Measurements from ENCODE around the gene GLA. TPM values are rescaled to one million over a fixed set of nuclear protein-coding genes. Genes with fewer than 3 reads are reported as not detected.

Gene GLA
- total and polyA plus RNA-seq, 2 of the 8 experiments (the other 6 are each of a cell fraction or from before 2014, with no cell fraction given): 33.6 to 47.3 TPM

DNA sequence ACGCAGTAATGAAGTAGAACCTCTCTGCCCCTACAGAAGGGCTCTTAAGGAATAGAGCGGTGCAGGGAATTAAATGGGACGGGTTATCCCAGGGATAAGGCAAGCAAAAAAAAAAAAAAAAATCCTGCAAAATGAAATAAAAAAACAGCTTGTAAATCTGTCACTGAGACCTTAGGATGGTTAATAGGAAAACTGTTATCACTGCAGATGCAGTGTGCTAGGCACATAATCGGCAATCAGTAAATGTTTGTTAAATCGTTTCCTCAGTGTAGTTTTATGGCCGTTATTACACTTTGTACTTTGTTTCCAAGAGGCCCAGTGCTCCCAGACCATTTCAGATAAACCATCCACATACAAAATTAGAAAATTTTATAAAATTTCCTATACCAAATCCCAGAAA, 1.3 kb upstream of the GLA start:
- peak overlapping the region; percentile 67 to 72 for H3K4me2 ChIP-seq (ENCODE audit: insufficient read depth in 1 of 2, low read depth in 2 of 2, low read length in 2 of 2)
- H3K79me1 ChIP-seq (ENCODE audit: low read depth, low read length): no peaks in the 10 kb centered on the region
- H3K18ac ChIP-seq (ENCODE audit: extremely low read depth, low read length): no peak overlapping the region
- no peak for TF ChIP-seq RAD21 (IDR thresholded peaks at IDR 0.05 in 1 of 2, conservative IDR thresholded peaks at IDR 0.05 in 1 of 2; ENCODE audit: low read depth in 2 of 2, low read length in 2 of 2)
- no peak for TF ChIP-seq SUZ12 (IDR thresholded peaks at IDR 0.05; ENCODE audit: low read length)
- no peak for TF ChIP-seq TAF1 (IDR thresholded peaks at IDR 0.05; ENCODE audit: low read depth, low read length)
- no peak for TF ChIP-seq SIX5 (IDR thresholded peaks at IDR 0.05; ENCODE audit: low read depth, low read length)
- TF ChIP-seq ZNF274 (IDR thresholded peaks at IDR 0.05; ENCODE audit: borderline replicate concordance, extremely low read depth, low read length): no peak
- TF ChIP-seq, protein P1, sequence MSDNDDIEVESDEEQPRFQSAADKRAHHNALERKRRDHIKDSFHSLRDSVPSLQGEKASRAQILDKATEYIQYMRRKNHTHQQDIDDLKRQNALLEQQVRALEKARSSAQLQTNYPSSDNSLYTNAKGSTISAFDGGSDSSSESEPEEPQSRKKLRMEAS (IDR thresholded peaks at IDR 0.05): no peak
- no peak for TF ChIP-seq KDM1A (IDR thresholded peaks at IDR 0.05; ENCODE audit: borderline replicate concordance, low read length)
- no peak for TF ChIP-seq CREB1 (IDR thresholded peaks at IDR 0.05)
- no peak for TF ChIP-seq POLR2AphosphoS5 (IDR thresholded peaks at IDR 0.05; ENCODE audit: low read depth, low read length)
- TF ChIP-seq, protein P2, sequence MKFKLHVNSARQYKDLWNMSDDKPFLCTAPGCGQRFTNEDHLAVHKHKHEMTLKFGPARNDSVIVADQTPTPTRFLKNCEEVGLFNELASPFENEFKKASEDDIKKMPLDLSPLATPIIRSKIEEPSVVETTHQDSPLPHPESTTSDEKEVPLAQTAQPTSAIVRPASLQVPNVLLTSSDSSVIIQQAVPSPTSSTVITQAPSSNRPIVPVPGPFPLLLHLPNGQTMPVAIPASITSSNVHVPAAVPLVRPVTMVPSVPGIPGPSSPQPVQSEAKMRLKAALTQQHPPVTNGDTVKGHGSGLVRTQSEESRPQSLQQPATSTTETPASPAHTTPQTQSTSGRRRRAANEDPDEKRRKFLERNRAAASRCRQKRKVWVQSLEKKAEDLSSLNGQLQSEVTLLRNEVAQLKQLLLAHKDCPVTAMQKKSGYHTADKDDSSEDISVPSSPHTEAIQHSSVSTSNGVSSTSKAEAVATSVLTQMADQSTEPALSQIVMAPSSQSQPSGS (IDR thresholded peaks at IDR 0.05; ENCODE audit: low read length): no peak
- no peak for TF ChIP-seq GABPA (IDR thresholded peaks at IDR 0.05; ENCODE audit: borderline replicate concordance, insufficient read depth, low read length)
- TF ChIP-seq RXRA (IDR thresholded peaks at IDR 0.05; ENCODE audit: insufficient read depth, low read depth, low read length): no peak

More for the DNA sequence above, 1.3 kb upstream of the GLA start:
- H2AFZ ChIP-seq (ENCODE audit: low read length): no peak overlapping the region
- FAIRE-seq (no peak), DNase-seq (ENCODE audit: low read depth in 1 of 2, low spot score in 2 of 2) (no peak)
- H2BK120ac ChIP-seq (replicated peaks; ENCODE audit: low read depth, low read length): no peak overlapping the region
- H2AK5ac ChIP-seq (ENCODE audit: low read depth, low read length): no peak overlapping the region
- H3K23ac ChIP-seq (ENCODE audit: insufficient read length): no peak overlapping the region
- 50% methylated on average over 6 of the region's 6 CpGs; no CpG with 5 or more reads in 1 of the 2 experiments for WGBS, 2 experiments (ENCODE audit: extremely low coverage in 1 of 2, insufficient coverage in 1 of 2, insufficient read length in 1 of 2, insufficient replicate concordance in 2 of 2, low coverage in 1 of 2, low lambda C conversion rate in 2 of 2, missing lambda C conversion rate in 1 of 2)
- no peak overlapping the region for H2BK15ac ChIP-seq (ENCODE audit: low read length)
- H3K56ac ChIP-seq (replicated peaks; ENCODE audit: insufficient read length, low read depth, low read length): peak overlapping the region; percentile 46
- H2BK20ac ChIP-seq (ENCODE audit: low read length): no peak overlapping the region
- ChIA-PET POLR2A (ENCODE audit: partially characterized antibody) (no interaction called here), CTCF (ENCODE audit: partially characterized antibody) (no interaction called here)
- no peaks in the 10 kb centered on the region for H3K9me3 ChIP-seq (ENCODE audit: insufficient read depth in 2 of 2, low read depth in 1 of 2, low read length in 1 of 2)
- no peak overlapping the region for H2BK12ac ChIP-seq (ENCODE audit: low read depth, low read length)
- no peaks in the 10 kb centered on the region for H3K27me3 ChIP-seq (replicated peaks in 1 of 4; ENCODE audit: control insufficient read depth in 3 of 4, extremely low read depth in 1 of 4, insufficient read depth in 3 of 4, low read length in 3 of 4)
- H3K79me2 ChIP-seq (ENCODE audit: control insufficient read depth in 1 of 2, insufficient read depth in 2 of 2, low read length in 2 of 2): peaks cover 5 to 63% of the 10 kb centered on the region in 2 experiments
- H3K36me3 ChIP-seq (ENCODE audit: control insufficient read depth in 2 of 4, insufficient read depth in 4 of 4, low read length in 3 of 4): peaks cover 0 to 16% (median 8%) of the 10 kb centered on the region in 4 experiments; a peak in 5 of 8 replicates
- H3K9ac ChIP-seq (replicated peaks in 1 of 4; ENCODE audit: extremely low read depth in 1 of 4, low read depth in 3 of 4, low read length in 3 of 4): peak overlapping the region; percentile 49 to 99 (median 93)
- H4K8ac ChIP-seq (ENCODE audit: extremely low read depth, insufficient read depth, low read length): no peak overlapping the region
- H3K14ac ChIP-seq (ENCODE audit: insufficient read length): no peak overlapping the region
- H4K20me1 ChIP-seq (replicated peaks in 1 of 2; ENCODE audit: control insufficient read depth in 1 of 2, insufficient read depth in 2 of 2, low read length in 2 of 2): peaks cover 0 to 2% of the 10 kb centered on the region in 2 experiments
- H4K91ac ChIP-seq (replicated peaks; ENCODE audit: insufficient read length, low read length): no peak overlapping the region
- peak overlapping the region; percentile 60 to 98 (median 92) for H3K4me3 ChIP-seq (ENCODE audit: extremely low read depth in 1 of 4, insufficient read depth in 2 of 4, low read depth in 3 of 4, low read length in 4 of 4)
- no peak overlapping the region for H3K27ac ChIP-seq (ENCODE audit: low read depth, low read length)
- H3K4me1 ChIP-seq (replicated peaks in 1 of 4; ENCODE audit: control insufficient read depth in 3 of 4, insufficient read depth in 4 of 4, low read length in 3 of 4): no peaks in the 10 kb centered on the region; a peak in 1 of 7 replicates
- peaks cover 4% of the 10 kb centered on the region; the same call in 1 of the 2 replicates for H3K23me2 ChIP-seq (ENCODE audit: low read depth, low read length)
- no peak overlapping the region for H2BK5ac ChIP-seq (ENCODE audit: low read depth, low read length)
- H4K5ac ChIP-seq (ENCODE audit: insufficient read length, low read depth, low read length): no peak overlapping the region
- no peak overlapping the region for H3K4ac ChIP-seq (replicated peaks; ENCODE audit: insufficient read length, low read depth, low read length)
